ENCODE measurements around the gene SYNGR3. TPM values are rescaled to one million over a fixed set of nuclear protein-coding genes. Genes with fewer than 3 reads are reported as not detected.
A peak's percentile ranks its signal among the peaks of the same experiment; 100 is the strongest.

The SYNGR3 gene
- total and polyA plus RNA-seq, 2 of the 13 experiments (the other 11 are each of a cell fraction or from before 2014, with no cell fraction given): 0.97 to 5.7 TPM

GRCh38 chr16:2009791-2010510 lies 20.2 kb downstream of the SYNGR3 start, which contains the start of gene ZNF598 (continued):
- TF ChIP-seq KMT2A (CRISPR knock-in tag; IDR thresholded peaks at IDR 0.05): 0 out of 2 replicates have a peak, but pooled peaks have one; percentile 60
- no peak for TF ChIP-seq NR2F6 (IDR thresholded peaks at IDR 0.05)
- peak; percentile 7; the same call in 1 of the 2 replicates for TF ChIP-seq NR2F6 (CRISPR knock-in tag; IDR thresholded peaks at IDR 0.05)
- TF ChIP-seq ZNF10 (CRISPR knock-in tag; IDR thresholded peaks at IDR 0.05; ENCODE audit: borderline replicate concordance, low read depth): no peak
- TF ChIP-seq ZNF292 (CRISPR knock-in tag; IDR thresholded peaks at IDR 0.05; ENCODE audit: borderline replicate concordance, low read depth): no peak
- no peak for TF ChIP-seq MTA3 (CRISPR knock-in tag; IDR thresholded peaks at IDR 0.05)
- TF ChIP-seq CCAR2 (optimal IDR thresholded peaks at IDR 0.05; ENCODE audit: low read depth, low read length): no peak
- peak; percentile 89 for TF ChIP-seq U2AF1 (optimal IDR thresholded peaks at IDR 0.05; ENCODE audit: low read depth, low read length)
- TF ChIP-seq RFX1 (IDR thresholded peaks at IDR 0.05): no peak
- no peak for TF ChIP-seq ZNF382 (CRISPR knock-in tag; IDR thresholded peaks at IDR 0.05; ENCODE audit: borderline replicate concordance)
- TF ChIP-seq ZNF503 (CRISPR knock-in tag; IDR thresholded peaks at IDR 0.05): no peak
- no peak; the same call in 1 of the 2 replicates for TF ChIP-seq ZZZ3 (CRISPR knock-in tag; IDR thresholded peaks at IDR 0.05; ENCODE audit: borderline replicate concordance)
- TF ChIP-seq ZNF225 (CRISPR knock-in tag; IDR thresholded peaks at IDR 0.05): no peak; the same call in 1 of the 2 replicates
- TF ChIP-seq MYNN (CRISPR knock-in tag; IDR thresholded peaks at IDR 0.05; ENCODE audit: low read depth): no peak
- TF ChIP-seq LCORL (IDR thresholded peaks at IDR 0.05): no peak
- 0 out of 2 replicates have a peak, but pooled peaks have one; percentile 32 for TF ChIP-seq LCORL (CRISPR knock-in tag; IDR thresholded peaks at IDR 0.05)
- peak; percentile 83 for TF ChIP-seq ZNF547 (CRISPR knock-in tag; IDR thresholded peaks at IDR 0.05)
- TF ChIP-seq ZNF101 (CRISPR knock-in tag; IDR thresholded peaks at IDR 0.05; ENCODE audit: borderline replicate concordance, low read depth): no peak
- TF ChIP-seq SP5 (CRISPR knock-in tag; IDR thresholded peaks at IDR 0.05; ENCODE audit: borderline replicate concordance, low read depth): peak; percentile 34; the same call in 1 of the 2 replicates
- TF ChIP-seq ZNF784 (CRISPR knock-in tag; IDR thresholded peaks at IDR 0.05; ENCODE audit: borderline replicate concordance): peak; percentile 88
- no peak; the same call in 1 of the 2 replicates for TF ChIP-seq JUN (CRISPR knock-in tag; IDR thresholded peaks at IDR 0.05)
- TF ChIP-seq MBD4 (IDR thresholded peaks at IDR 0.05; ENCODE audit: borderline replicate concordance, low read length): no peak
- no peak for TF ChIP-seq THRA (CRISPR knock-in tag; IDR thresholded peaks at IDR 0.05; ENCODE audit: borderline replicate concordance)
- TF ChIP-seq ZNF354B (CRISPR knock-in tag; IDR thresholded peaks at IDR 0.05): no peak
- peak; percentile 67; the same call in 1 of the 2 replicates for TF ChIP-seq TGIF2 (CRISPR knock-in tag; IDR thresholded peaks at IDR 0.05)
- no peak for TF ChIP-seq SP140L (CRISPR knock-in tag; IDR thresholded peaks at IDR 0.05; ENCODE audit: borderline replicate concordance)
- no peak for TF ChIP-seq ZBTB37 (CRISPR knock-in tag; IDR thresholded peaks at IDR 0.05)

Data from HepG2 (cell line).